Measurements from ENCODE around the gene HIVEP2.

The HIVEP2 gene

GRCh38 chr6:142863981-142864380, 81.0 kb downstream of the HIVEP2 start:
- no peak for DNase-seq (ENCODE audit: low read depth in 2 of 2)

GRCh38 chr6:142861711-142862110, 83.3 kb downstream of the HIVEP2 start:
- DNase-seq (ENCODE audit: low read depth in 2 of 2): no peak

GRCh38 chr6:142860498-142860897, 84.5 kb downstream of the HIVEP2 start:
- no peak for DNase-seq (ENCODE audit: low read depth in 2 of 2)

GRCh38 chr6:142857796-142858555, 87.0 kb downstream of the HIVEP2 start:
- DNase-seq (ENCODE audit: low read depth in 2 of 2): no peak

- DNase-seq (ENCODE audit: low read depth in 2 of 2): no peak
Observed at GRCh38 chr6:142857233-142857761, 87.7 kb downstream of the HIVEP2 start.

GRCh38 chr6:142856624-142857232, 88.2 kb downstream of the HIVEP2 start:
- DNase-seq (ENCODE audit: low read depth in 2 of 2): no peak

GRCh38 chr6:142855893-142856623, 88.9 kb downstream of the HIVEP2 start:
- no peak for DNase-seq (ENCODE audit: low read depth in 2 of 2)

- DNase-seq (ENCODE audit: low read depth in 2 of 2): no peak
Observed at GRCh38 chr6:142854589-142855488, 90.1 kb downstream of the HIVEP2 start.

GRCh38 chr6:142853244-142854180, 91.5 kb downstream of the HIVEP2 start:
- no peak for DNase-seq (ENCODE audit: low read depth in 2 of 2)

GRCh38 chr6:142851601-142852000, 93.4 kb downstream of the HIVEP2 start:
- DNase-seq (ENCODE audit: low read depth in 2 of 2): no peak

GRCh38 chr6:142850679-142851423, 94.1 kb downstream of the HIVEP2 start:
- no peak for DNase-seq (ENCODE audit: low read depth in 2 of 2)

- DNase-seq (ENCODE audit: low read depth in 2 of 2): no peak
Observed at GRCh38 chr6:142848976-142849375, 96.0 kb downstream of the HIVEP2 start.

- no peak for DNase-seq (ENCODE audit: low read depth in 2 of 2)
Observed at GRCh38 chr6:142848156-142848555, 96.8 kb downstream of the HIVEP2 start.

GRCh38 chr6:142846883-142847287, 98.1 kb downstream of the HIVEP2 start:
- no peak for DNase-seq (ENCODE audit: low read depth in 2 of 2)

GRCh38 chr6:142846459-142846831, 98.5 kb downstream of the HIVEP2 start:
- DNase-seq (ENCODE audit: low read depth in 2 of 2): no peak

- no peak for DNase-seq (ENCODE audit: low read depth in 2 of 2)
Observed at GRCh38 chr6:142845624-142846458, 99.1 kb downstream of the HIVEP2 start.

GRCh38 chr6:142845143-142845571, 99.8 kb downstream of the HIVEP2 start:
- no peak for DNase-seq (ENCODE audit: low read depth in 2 of 2)

- no peak for DNase-seq (ENCODE audit: low read depth in 2 of 2)
Observed at GRCh38 chr6:142844065-142844755, 100.8 kb downstream of the HIVEP2 start.

Data from stimulated activated CD8-positive, alpha-beta memory T cell treated with anti-CD3 and anti-CD28 coated beads, Interleukin-15, amount 100 ng/mL, for 48 hours (primary cell).